ENCODE data around the gene NCOA7.

The NCOA7 gene

GRCh38 chr6:125808591-125808990 lies 17.8 kb downstream of the NCOA7 start:
- no peak overlapping the region for H3K4me3 ChIP-seq (ENCODE audit: low read length)
- no peaks in the 10 kb centered on the region for H3K36me3 ChIP-seq (ENCODE audit: insufficient read depth, low read depth, low read length)
- no peak overlapping the region for H3K9ac ChIP-seq (ENCODE audit: low read depth, low read length)
- no peaks in the 10 kb centered on the region for H3K27me3 ChIP-seq (ENCODE audit: insufficient read depth, low read length)
- no peaks in the 10 kb centered on the region for H3K9me3 ChIP-seq (ENCODE audit: insufficient read depth, low read depth, low read length)
- no peaks in the 10 kb centered on the region for H3K4me1 ChIP-seq (ENCODE audit: insufficient read depth, low read length)
- H3K27ac ChIP-seq (ENCODE audit: low read length) = no peak overlapping the region

- no peaks in the 10 kb centered on the region for H3K36me3 ChIP-seq (ENCODE audit: insufficient read depth, low read depth, low read length)
- no peak overlapping the region for H3K9ac ChIP-seq (ENCODE audit: low read depth, low read length)
- H3K27me3 ChIP-seq (ENCODE audit: insufficient read depth, low read length) = no peaks in the 10 kb centered on the region
- no peaks in the 10 kb centered on the region for H3K4me1 ChIP-seq (ENCODE audit: insufficient read depth, low read length)
- no peak overlapping the region for H3K4me3 ChIP-seq (ENCODE audit: low read length)
- H3K9me3 ChIP-seq (ENCODE audit: insufficient read depth, low read depth, low read length) = no peaks in the 10 kb centered on the region
- no peak overlapping the region for H3K27ac ChIP-seq (ENCODE audit: low read length)
Observed at GRCh38 chr6:125809570-125810170, 18.9 kb downstream of the NCOA7 start.

GRCh38 chr6:125810445-125810844 lies 19.7 kb downstream of the NCOA7 start:
- no peak overlapping the region for H3K27ac ChIP-seq (ENCODE audit: low read length)
- H3K4me1 ChIP-seq (ENCODE audit: insufficient read depth, low read length) = no peaks in the 10 kb centered on the region
- no peak overlapping the region for H3K4me3 ChIP-seq (ENCODE audit: low read length)
- no peaks in the 10 kb centered on the region for H3K9me3 ChIP-seq (ENCODE audit: insufficient read depth, low read depth, low read length)
- no peaks in the 10 kb centered on the region for H3K27me3 ChIP-seq (ENCODE audit: insufficient read depth, low read length)
- H3K36me3 ChIP-seq (ENCODE audit: insufficient read depth, low read depth, low read length) = no peaks in the 10 kb centered on the region
- no peak overlapping the region for H3K9ac ChIP-seq (ENCODE audit: low read depth, low read length)

- H3K27ac ChIP-seq (ENCODE audit: low read length) = no peak overlapping the region
Observed at GRCh38 chr6:125811259-125811658, 20.5 kb downstream of the NCOA7 start.

GRCh38 chr6:125812394-125813292 lies 21.9 kb downstream of the NCOA7 start:
- H3K4me1 ChIP-seq (ENCODE audit: insufficient read depth, low read length) = no peaks in the 10 kb centered on the region
- no peak overlapping the region for H3K27ac ChIP-seq (ENCODE audit: low read length)
- no peaks in the 10 kb centered on the region for H3K36me3 ChIP-seq (ENCODE audit: insufficient read depth, low read depth, low read length)
- H3K4me3 ChIP-seq (ENCODE audit: low read length) = no peak overlapping the region
- H3K9ac ChIP-seq (ENCODE audit: low read depth, low read length) = no peak overlapping the region
- no peaks in the 10 kb centered on the region for H3K27me3 ChIP-seq (ENCODE audit: insufficient read depth, low read length)
- no peaks in the 10 kb centered on the region for H3K9me3 ChIP-seq (ENCODE audit: insufficient read depth, low read depth, low read length)

More at GRCh38 chr6:125811259-125811658, 20.5 kb downstream of the NCOA7 start:
- no peaks in the 10 kb centered on the region for H3K27me3 ChIP-seq (ENCODE audit: insufficient read depth, low read length)
- H3K9me3 ChIP-seq (ENCODE audit: insufficient read depth, low read depth, low read length) = no peaks in the 10 kb centered on the region
- no peaks in the 10 kb centered on the region for H3K4me1 ChIP-seq (ENCODE audit: insufficient read depth, low read length)
- H3K4me3 ChIP-seq (ENCODE audit: low read length) = no peak overlapping the region
- no peaks in the 10 kb centered on the region for H3K36me3 ChIP-seq (ENCODE audit: insufficient read depth, low read depth, low read length)
- H3K9ac ChIP-seq (ENCODE audit: low read depth, low read length) = no peak overlapping the region

GRCh38 chr6:125814481-125814880 lies 23.7 kb downstream of the NCOA7 start:
- no peak overlapping the region for H3K27ac ChIP-seq (ENCODE audit: low read length)
- no peak overlapping the region for H3K4me3 ChIP-seq (ENCODE audit: low read length)
- H3K9ac ChIP-seq (ENCODE audit: low read depth, low read length) = no peak overlapping the region
- H3K4me1 ChIP-seq (ENCODE audit: insufficient read depth, low read length) = no peaks in the 10 kb centered on the region
- H3K27me3 ChIP-seq (ENCODE audit: insufficient read depth, low read length) = no peaks in the 10 kb centered on the region
- H3K36me3 ChIP-seq (ENCODE audit: insufficient read depth, low read depth, low read length) = no peaks in the 10 kb centered on the region
- H3K9me3 ChIP-seq (ENCODE audit: insufficient read depth, low read depth, low read length) = no peaks in the 10 kb centered on the region

- no peak overlapping the region for H3K27ac ChIP-seq (ENCODE audit: low read length)
Observed at GRCh38 chr6:125815080-125815910, 24.5 kb downstream of the NCOA7 start.

GRCh38 chr6:125816828-125817280 lies 26.1 kb downstream of the NCOA7 start:
- no peaks in the 10 kb centered on the region for H3K4me1 ChIP-seq (ENCODE audit: insufficient read depth, low read length)
- no peak overlapping the region for H3K27ac ChIP-seq (ENCODE audit: low read length)
- H3K27me3 ChIP-seq (ENCODE audit: insufficient read depth, low read length) = no peaks in the 10 kb centered on the region
- no peak overlapping the region for H3K4me3 ChIP-seq (ENCODE audit: low read length)
- H3K9me3 ChIP-seq (ENCODE audit: insufficient read depth, low read depth, low read length) = no peaks in the 10 kb centered on the region
- H3K9ac ChIP-seq (ENCODE audit: low read depth, low read length) = no peak overlapping the region
- 0 out of 2 replicates have a peak, but pooled peaks cover 3% of the 10 kb centered on the region for H3K36me3 ChIP-seq (ENCODE audit: insufficient read depth, low read depth, low read length)

More at GRCh38 chr6:125815080-125815910, 24.5 kb downstream of the NCOA7 start:
- H3K4me3 ChIP-seq (ENCODE audit: low read length) = no peak overlapping the region
- no peaks in the 10 kb centered on the region for H3K9me3 ChIP-seq (ENCODE audit: insufficient read depth, low read depth, low read length)
- H3K4me1 ChIP-seq (ENCODE audit: insufficient read depth, low read length) = no peaks in the 10 kb centered on the region
- H3K9ac ChIP-seq (ENCODE audit: low read depth, low read length) = no peak overlapping the region
- 0 out of 2 replicates have a peak, but pooled peaks cover 3% of the 10 kb centered on the region for H3K36me3 ChIP-seq (ENCODE audit: insufficient read depth, low read depth, low read length)
- H3K27me3 ChIP-seq (ENCODE audit: insufficient read depth, low read length) = no peaks in the 10 kb centered on the region

GRCh38 chr6:125818225-125818657 lies 27.5 kb downstream of the NCOA7 start:
- H3K9ac ChIP-seq (ENCODE audit: low read depth, low read length) = no peak overlapping the region
- 0 out of 2 replicates have a peak, but pooled peaks cover 3% of the 10 kb centered on the region for H3K36me3 ChIP-seq (ENCODE audit: insufficient read depth, low read depth, low read length)
- H3K4me1 ChIP-seq (ENCODE audit: insufficient read depth, low read length) = no peaks in the 10 kb centered on the region
- no peaks in the 10 kb centered on the region for H3K9me3 ChIP-seq (ENCODE audit: insufficient read depth, low read depth, low read length)
- H3K27me3 ChIP-seq (ENCODE audit: insufficient read depth, low read length) = no peaks in the 10 kb centered on the region
- no peak overlapping the region for H3K4me3 ChIP-seq (ENCODE audit: low read length)
- H3K27ac ChIP-seq (ENCODE audit: low read length) = no peak overlapping the region

- Histone ChIP-seq H3K4me1 (ENCODE audit: insufficient read depth, low read length) (no peaks in the 10 kb centered on the region), H3K27ac (ENCODE audit: low read length) (no peak overlapping the region), H3K9me3 (ENCODE audit: insufficient read depth, low read depth, low read length) (no peaks in the 10 kb centered on the region), H3K36me3 (ENCODE audit: insufficient read depth, low read depth, low read length) (0 out of 2 replicates have a peak, but pooled peaks cover 3% of the 10 kb centered on the region), H3K4me3 (ENCODE audit: low read length) (no peak overlapping the region), H3K9ac (ENCODE audit: low read depth, low read length) (no peak overlapping the region), H3K27me3 (ENCODE audit: insufficient read depth, low read length) (no peaks in the 10 kb centered on the region)
Observed at GRCh38 chr6:125818772-125819260, 28.1 kb downstream of the NCOA7 start.
